HG02840 (cell line): Measurements from ENCODE around the gene BHLHA15.

Experiments used
- ATAC-seq: cut with Tn5 transposase; IDR thresholded peaks from one replicate; pipeline ENCODE4 v1.9.1; 2021; ENCODE audit warnings: mild to moderate bottlenecking, moderate library complexity, moderate number of reproducible peaks; ENCODE audit not compliant: unreplicated experiment, low FRiP score

The BHLHA15 gene

GRCh38 chr7:98223351-98223897 lies 12.2 kb downstream of the BHLHA15 start:
- ATAC-seq, result no peak

GRCh38 chr7:98223898-98224700 lies 12.9 kb downstream of the BHLHA15 start:
- ATAC-seq, result no peak

- ATAC-seq, result no peak
Observed at GRCh38 chr7:98224701-98225181, 13.5 kb downstream of the BHLHA15 start.

DNA sequence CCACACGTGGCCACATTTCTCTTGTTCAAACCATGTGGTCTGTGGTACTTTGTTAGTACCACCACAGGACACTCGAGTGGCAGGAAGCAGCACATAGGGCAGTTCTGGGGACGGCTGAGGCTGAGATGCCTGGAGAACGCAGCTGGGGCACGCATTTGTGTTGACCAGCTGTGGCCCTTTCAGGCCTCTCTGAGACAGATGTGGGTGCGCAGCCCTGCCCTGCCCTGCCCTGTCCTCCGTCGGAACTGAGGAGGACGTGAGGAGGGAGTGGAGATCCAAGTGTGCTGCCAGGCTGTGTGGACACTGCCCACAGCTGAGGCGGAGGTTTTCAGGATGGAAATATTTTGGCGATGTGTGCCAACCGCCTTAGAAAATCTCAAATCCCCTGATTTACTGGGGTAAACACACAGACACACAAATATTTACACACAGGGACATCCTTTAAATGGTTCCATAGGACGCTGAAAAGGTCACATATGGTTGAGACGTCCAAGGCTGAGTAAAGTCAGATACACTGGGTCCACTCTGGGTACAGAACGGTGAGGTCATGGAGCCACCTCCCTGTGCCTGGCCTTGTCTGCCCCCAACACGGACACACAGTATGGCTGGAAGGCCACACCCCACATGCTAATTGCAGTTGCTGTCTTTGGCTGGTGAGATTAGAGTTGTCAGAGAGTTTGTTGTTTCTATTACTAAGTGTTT lies 14.8 kb downstream of the BHLHA15 start:
- no peak for ATAC-seq

DNA sequence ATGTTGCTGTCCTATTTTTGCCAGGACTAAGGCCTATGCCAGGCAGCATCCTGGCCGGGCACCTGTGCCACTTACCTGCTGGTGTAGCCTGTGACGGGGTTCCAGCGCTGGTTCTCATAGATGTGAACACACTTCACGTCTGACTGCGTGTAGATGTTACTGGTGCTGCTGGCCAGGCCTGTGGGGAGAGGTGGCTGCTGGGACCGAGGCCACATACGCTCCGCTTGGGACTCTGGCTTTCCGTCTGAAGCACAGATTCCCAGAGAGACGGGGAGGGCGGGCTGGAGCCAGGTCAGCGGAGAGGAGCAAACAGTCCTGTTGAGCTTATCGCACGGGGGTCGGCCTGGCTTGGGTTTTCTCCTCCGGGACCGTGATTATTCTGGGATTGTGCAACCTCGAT lies 16.7 kb downstream of the BHLHA15 start:
- ATAC-seq, result no peak

- ATAC-seq, result no peak
Observed at GRCh38 chr7:98228801-98229200, 17.6 kb downstream of the BHLHA15 start.

DNA sequence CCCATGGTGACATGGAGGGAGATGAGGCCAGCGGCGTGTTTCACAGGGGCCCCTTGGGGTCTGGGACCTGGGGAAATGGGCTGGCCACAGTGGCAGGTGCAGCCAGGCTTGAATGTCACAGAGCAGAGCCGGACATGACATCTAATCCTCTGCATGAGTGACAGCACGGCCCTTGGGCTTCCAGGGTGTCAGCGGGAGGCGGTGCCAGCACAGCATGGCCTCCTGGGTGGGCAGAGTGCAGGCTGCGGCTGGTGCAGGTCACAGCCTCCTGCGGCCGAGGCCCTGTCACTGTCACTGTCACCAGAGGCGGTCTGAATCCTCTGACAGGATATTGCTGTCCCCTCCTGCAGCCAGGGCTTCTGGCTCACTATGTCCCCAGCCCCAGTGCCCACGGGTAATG lies 18.2 kb downstream of the BHLHA15 start:
- ATAC-seq, result no peak

DNA sequence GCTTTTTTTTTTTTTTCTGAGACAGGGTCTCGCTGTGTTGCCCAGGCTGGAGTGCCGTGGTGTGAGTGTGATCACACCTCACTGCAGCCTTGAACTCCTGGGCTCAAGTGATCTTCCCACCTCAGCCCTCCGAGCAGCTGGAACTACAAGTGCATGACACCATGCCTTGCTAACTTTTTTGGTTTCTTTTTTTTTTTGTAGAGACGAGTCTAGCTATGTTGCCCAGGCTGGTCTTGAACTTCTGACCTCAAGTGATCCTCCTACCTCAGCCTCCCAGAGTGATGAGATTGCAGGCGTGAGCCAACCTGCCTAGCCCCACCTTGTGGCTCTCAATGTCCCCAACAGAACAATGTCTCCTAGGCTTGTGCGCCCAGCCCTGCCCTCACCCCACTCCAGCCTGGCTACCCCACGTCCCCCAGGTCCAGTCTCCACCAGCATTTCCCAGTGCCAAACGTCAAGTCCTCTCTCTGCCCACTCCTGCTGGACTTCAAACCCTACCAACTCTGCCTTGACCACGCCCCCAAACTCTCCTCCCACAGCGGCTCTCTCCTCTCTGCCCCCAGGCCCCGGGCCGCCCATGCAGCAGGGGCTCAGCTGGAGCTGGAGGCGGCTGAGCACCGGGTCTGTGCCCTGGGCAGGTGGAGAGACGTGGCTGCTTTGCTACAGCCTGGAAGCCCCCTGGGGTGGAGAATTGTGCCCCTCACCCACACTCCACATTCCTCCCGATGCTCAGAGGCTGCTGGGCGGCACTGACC lies 18.9 kb downstream of the BHLHA15 start:
- ATAC-seq, result no peak

DNA sequence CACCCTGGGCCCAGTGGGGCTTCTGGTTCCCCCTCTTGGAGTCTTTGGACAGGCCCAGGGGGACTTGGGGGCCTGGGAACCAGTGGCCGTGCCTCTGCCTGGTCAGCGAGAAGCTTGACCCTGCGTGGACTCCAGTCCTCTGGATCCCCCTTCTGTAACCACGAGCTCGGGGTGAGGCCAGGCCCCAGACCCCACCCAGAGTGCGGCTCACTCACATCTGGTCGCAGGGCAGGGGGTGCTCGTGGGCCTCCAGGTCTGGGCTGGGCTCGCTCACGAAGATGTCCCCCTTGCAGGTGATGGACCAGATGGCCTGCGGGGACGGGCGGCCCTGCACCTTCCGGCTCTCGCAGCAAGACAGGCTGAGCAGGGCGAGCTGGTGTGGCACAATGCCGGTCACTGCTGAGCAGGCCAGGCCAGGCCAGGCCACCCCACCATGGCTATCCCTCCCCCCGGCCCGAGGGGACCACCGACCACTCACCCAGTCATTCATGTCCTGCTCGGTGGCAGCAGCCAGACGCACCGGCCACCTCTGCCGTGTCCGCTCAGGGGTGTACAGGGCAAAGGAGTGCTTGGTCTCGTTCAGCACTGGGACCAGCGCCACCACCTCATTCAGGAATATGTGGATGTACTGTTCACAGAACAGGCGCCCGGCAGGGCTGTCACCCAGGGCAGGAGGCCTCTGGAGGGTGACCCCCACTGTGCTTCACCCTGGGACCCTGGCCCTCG lies 19.7 kb downstream of the BHLHA15 start:
- ATAC-seq, result no peak

DNA sequence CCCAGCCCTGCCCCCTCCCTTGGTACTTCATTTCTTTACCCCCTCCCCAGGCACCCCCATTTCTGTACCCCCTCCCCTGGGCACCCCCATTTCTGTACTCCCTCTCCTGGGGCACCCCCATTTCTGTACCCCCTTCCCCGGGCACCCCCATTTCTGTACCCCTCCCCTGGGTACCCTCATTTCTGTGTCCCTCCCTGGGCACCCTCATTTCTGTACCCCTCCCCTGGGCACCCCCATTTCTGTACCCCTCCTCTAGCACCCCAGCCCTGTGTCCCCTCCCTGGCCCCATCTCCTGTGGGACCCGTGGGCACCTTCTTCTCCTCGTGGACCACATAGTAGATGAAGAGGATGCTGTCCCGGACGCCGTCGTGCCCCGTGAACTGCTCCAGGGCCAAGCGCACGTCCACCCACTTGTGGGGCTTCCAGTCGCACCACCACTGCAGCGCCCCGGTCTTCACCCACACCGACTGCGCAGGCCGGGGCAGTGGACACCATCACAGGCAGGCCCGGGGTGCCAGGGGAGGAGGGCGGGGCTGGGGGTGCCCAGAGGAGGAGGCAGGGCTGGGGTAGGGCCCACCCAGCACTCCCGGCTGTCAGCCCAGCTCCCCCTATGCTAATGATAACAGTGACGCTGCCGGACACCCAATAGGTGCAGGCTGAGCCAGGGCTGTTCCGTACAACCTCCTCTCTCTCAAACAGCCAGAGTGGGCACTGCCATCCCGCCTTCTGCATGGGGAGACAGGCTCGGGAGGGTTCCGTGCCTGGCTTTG lies 20.4 kb downstream of the BHLHA15 start:
- ATAC-seq, result no peak

GRCh38 chr7:98232263-98232585 lies 21.0 kb downstream of the BHLHA15 start:
- no peak for ATAC-seq

GRCh38 chr7:98232799-98233198 lies 21.6 kb downstream of the BHLHA15 start:
- no peak for ATAC-seq

DNA sequence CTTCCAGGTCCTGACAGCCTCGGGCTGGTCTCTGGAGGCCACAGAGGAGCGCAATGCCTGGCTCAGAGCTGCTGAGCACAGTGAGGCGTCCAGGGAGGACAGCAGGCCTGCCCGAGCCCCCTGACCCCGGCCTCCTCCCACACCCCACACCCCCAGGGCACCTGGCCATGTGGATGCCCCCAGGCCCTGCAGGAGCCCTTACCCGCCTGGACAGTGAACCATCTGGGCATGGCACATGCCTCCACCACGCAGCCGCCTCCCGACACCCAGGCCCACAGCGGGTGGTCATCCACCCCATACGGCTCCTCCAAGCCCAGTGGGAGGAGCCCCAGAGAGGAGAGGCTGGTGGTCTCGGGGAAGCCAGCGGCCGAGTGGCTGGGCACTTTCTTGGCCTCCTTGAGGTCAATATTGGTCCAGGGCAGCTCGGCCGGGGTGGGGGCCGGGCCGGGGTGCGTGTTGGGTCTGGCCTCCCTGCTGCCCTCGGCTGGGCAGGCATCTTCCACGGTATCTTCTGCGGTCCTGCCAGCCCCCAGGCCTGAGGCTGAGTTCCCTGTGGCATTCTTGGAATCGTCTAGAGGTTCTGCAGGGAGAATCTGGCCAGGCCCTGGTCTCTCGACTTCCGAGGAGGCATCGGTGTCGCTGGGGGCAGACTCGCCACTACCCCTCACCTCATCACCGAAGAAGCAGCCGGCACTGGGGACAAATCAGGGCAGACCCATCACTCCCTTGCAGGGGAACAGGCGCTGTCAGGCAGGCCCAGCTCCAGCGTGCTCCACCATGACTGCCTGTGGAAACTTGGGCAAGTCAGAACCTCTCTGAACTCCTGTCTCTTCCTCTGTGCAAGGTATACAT lies 22.2 kb downstream of the BHLHA15 start:
- ATAC-seq, result no peak

GRCh38 chr7:98234429-98235147 lies 23.3 kb downstream of the BHLHA15 start:
- ATAC-seq, result no peak

GRCh38 chr7:98235901-98236300 lies 24.7 kb downstream of the BHLHA15 start:
- ATAC-seq, result no peak

DNA sequence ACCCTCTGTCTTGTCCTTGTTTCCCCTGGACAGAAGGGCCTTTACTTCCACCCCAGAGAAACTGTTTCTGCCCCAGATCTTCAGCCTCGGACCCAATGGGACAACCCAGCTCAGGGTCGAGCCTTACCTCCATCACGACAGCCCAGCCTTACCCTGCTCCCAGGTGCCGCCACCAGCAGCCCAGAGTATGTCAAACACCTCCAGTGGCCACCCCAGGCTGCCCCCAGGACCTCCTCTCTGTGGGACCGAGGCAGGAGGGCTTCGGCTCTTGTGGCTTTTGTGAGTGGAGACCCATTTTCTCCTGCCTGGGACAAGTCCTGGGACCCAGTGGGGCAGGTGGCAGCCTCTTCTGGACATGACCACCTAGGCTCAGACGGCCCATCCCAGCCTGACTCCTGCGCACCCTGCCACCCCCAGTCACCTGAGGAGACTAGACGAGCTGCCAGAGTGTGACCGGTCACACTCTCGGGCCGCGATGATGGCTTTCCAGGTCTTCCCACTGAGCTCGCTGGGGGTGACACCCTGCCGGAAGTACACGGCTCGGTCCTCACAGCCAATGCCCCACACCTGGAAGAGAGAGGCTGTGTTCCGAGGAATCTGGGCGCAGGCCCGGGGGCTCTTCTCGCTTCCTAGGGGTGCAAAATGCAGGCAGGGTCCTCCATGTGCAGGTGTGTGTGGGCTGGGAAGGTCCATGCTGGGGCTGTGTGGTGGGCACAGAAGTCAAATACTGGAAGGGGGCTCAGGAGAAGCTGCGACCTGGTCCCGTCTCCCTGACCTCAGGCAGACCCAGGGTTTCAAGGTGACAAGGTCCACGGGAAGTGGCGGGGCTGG lies 25.3 kb downstream of the BHLHA15 start:
- ATAC-seq, result no peak

GRCh38 chr7:98238076-98238475 lies 26.8 kb downstream of the BHLHA15 start:
- no peak for ATAC-seq
